Bronchial epithelial cell (primary cell): ENCODE results near the gene CCR6. TPM values are rescaled to one million over a fixed set of nuclear protein-coding genes. Genes with fewer than 3 reads are reported as not detected.
A peak's percentile ranks its signal among the peaks of the same experiment; 100 is the strongest.

ENCODE experiments used
- DNase-seq: peaks from one replicate; pipeline ENCODE4 v3.0.0-alpha.2; 2010; ENCODE audit warnings: low read depth
- FAIRE-seq: peaks from 2 replicates; lab custom pipeline; 2011; peaks lifted over from hg19 to GRCh38; lab: Jason Lieb, UNC
- H3K27me3 ChIP-seq: 2 replicates; pipeline ENCODE4 v1.5.1; 2011; ENCODE audit warnings: low read length; ENCODE audit not compliant: control insufficient read depth, insufficient read depth
- H3K36me3 ChIP-seq: 2 replicates; pipeline ENCODE4 v1.5.1; 2011; ENCODE audit warnings: low read length; ENCODE audit not compliant: control insufficient read depth, insufficient read depth
- H3K4me3 ChIP-seq: 2 replicates; pipeline ENCODE4 v1.5.1; 2011; ENCODE audit warnings: mild to moderate bottlenecking, low read depth, low read length, control low read depth
- total RNA-seq: library from RNA; depleted of rRNA; stranded (reverse); fragments of >200 nt; gene quantifications from 2 replicates; pipeline ENCODE4 v1.2.1, GENCODE V29; 2014
- TF ChIP-seq, protein P1 (sequence below): IDR thresholded peaks from 2 replicates; pipeline ENCODE4 v1.5.1; 2011; ENCODE audit warnings: mild to moderate bottlenecking, moderate library complexity, low read length, control low read depth, inconsistent platforms; ENCODE audit not compliant: insufficient read depth, severe bottlenecking

The CCR6 gene
- total RNA-seq, 1 donor from 2014 or later, result not detected

DNA sequence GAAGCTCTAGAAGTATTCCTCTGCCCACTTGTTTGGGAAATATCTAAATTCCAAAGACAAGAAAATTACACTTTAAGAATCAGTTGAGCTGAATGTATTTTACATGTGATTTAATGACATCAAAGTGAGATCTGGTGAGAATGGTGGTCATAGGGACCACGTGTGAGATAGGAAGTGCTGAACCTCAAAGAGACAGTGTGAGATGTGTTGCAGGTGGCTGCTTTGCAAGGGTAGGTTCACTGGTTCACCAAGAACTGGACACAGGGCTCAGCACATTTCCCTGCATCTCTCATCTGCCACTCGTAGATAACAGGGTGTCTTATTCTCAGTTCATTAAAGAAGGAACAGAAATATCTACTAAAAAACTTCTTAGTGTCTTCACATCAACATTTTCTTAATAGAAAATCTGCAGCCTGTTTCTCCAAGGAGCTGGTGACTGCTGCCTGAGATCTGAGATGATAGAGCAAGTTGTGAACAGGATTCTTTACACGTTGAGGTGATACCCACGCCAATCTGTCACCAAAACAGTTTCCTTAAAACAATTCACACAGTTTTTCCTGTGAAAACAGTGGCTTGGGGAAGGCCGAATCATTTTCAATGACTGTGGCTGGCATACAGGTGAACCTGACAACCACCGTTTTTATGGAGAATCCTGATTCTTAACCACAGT is 7.2 kb downstream of the CCR6 start:
- no peaks in the 10 kb centered on the region for H3K27me3 ChIP-seq
- TF ChIP-seq, protein P1, sequence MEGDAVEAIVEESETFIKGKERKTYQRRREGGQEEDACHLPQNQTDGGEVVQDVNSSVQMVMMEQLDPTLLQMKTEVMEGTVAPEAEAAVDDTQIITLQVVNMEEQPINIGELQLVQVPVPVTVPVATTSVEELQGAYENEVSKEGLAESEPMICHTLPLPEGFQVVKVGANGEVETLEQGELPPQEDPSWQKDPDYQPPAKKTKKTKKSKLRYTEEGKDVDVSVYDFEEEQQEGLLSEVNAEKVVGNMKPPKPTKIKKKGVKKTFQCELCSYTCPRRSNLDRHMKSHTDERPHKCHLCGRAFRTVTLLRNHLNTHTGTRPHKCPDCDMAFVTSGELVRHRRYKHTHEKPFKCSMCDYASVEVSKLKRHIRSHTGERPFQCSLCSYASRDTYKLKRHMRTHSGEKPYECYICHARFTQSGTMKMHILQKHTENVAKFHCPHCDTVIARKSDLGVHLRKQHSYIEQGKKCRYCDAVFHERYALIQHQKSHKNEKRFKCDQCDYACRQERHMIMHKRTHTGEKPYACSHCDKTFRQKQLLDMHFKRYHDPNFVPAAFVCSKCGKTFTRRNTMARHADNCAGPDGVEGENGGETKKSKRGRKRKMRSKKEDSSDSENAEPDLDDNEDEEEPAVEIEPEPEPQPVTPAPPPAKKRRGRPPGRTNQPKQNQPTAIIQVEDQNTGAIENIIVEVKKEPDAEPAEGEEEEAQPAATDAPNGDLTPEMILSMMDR, result no peak
- DNase-seq (no peak), FAIRE-seq (no peak)
- H3K36me3 ChIP-seq, result no peaks in the 10 kb centered on the region
- H3K4me3 ChIP-seq, result no peak overlapping the region

DNA sequence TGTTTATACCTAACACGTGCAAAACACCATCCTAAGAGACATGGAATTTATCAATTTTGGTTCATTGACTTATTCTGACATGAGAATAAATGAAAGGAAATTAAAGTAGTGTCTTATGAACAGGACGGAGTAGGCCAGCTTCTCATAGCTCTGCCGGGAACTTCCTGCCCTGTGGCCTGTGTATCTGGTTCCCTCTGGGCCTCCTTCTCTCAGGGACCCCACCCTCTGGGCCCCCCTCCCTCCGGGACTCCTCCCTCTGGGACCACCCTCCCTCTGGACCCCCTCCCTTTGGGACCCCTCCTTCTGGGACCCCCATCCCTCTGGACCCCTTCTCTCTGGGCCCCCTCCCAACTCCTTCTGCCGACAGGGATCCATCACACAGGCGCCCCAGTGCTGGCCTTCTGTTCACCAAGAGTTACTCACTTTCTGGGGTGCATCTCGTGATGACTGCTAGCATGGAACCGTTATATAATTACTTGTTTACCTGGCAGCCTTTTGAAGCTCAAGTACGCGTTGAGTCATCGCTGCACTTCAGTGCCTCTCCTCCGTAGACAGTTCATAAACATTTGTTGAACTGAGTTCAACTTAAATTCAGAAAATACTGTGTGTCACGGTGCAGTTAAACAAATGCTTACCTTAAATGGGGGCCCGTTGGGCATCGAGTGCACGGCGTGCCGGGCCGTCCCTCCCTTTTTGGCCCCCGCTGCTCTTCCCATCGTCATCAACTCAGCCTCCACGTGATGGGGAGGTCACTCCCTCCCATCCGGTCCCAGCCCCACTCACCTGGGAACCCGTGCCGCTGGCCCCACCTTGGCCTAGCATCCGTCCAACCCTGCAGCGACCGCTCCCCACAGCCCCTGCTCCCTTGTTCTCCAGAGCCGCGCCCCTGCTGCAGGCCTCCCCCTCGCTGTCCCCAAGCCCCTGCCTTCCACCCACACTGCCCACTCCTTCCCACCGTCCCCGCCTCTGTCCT is 8.1 kb downstream of the CCR6 start:
- FAIRE-seq (no peak), DNase-seq (peak; percentile 37)
- no peaks in the 10 kb centered on the region for H3K27me3 ChIP-seq
- TF ChIP-seq, protein P1, result no peak
- H3K36me3 ChIP-seq, result no peaks in the 10 kb centered on the region
- no peak overlapping the region for H3K4me3 ChIP-seq

DNA sequence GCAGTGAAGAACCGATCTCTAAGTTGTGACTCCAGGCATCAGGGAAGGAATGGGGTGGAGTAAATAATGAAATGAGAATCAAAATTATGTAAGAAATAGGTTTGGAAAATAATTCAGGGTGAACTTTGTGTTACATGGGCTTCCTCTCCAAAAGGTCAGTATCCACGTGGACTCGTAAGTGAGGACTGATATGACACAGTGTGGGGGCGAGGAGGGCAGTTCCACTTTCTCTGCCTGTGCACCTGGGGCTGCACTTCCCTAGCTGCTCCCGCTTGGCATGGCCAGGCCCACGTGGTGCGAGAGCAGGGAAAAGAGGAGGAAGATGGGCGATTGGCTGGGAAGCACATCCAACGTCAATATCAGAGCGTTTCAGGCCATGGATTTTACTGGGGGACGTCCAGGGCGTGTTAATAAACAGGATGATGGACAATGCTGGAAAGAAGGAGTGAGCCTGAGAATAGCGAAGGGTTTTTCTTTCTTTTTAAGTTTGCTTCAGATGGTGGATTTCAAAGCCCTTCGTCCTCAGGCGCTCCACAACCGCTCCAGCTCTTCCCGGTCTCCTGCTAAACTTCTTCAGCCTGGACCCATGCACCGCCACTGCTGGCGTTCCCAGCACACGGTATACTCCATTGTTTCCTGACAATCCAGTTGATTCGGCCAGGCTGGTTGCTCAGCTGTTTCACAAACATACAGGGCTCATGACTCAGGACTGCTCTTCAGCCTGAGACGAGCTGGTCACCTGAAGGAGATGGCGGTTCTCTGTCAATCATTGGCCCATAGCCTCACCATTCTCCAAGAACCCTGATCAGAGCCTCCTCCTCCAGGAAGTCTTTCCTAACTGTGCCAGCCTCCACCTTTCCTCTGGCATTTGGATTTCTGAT is 11.8 kb downstream of the CCR6 start:
- TF ChIP-seq, protein P1, result no peak
- no peak for FAIRE-seq
- H3K36me3 ChIP-seq, result no peaks in the 10 kb centered on the region
- no peaks in the 10 kb centered on the region for H3K27me3 ChIP-seq
- H3K4me3 ChIP-seq, result no peak overlapping the region
- DNase-seq, result no peak

DNA sequence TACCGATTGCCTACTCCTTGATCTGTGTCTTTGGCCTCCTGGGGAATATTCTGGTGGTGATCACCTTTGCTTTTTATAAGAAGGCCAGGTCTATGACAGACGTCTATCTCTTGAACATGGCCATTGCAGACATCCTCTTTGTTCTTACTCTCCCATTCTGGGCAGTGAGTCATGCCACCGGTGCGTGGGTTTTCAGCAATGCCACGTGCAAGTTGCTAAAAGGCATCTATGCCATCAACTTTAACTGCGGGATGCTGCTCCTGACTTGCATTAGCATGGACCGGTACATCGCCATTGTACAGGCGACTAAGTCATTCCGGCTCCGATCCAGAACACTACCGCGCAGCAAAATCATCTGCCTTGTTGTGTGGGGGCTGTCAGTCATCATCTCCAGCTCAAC is 13.5 kb downstream of the CCR6 start:
- Histone ChIP-seq H3K36me3 (no peaks in the 10 kb centered on the region), H3K27me3 (no peaks in the 10 kb centered on the region), H3K4me3 (no peak overlapping the region)
- TF ChIP-seq, protein P1, result no peak
- DNase-seq (no peak), FAIRE-seq (no peak)

DNA sequence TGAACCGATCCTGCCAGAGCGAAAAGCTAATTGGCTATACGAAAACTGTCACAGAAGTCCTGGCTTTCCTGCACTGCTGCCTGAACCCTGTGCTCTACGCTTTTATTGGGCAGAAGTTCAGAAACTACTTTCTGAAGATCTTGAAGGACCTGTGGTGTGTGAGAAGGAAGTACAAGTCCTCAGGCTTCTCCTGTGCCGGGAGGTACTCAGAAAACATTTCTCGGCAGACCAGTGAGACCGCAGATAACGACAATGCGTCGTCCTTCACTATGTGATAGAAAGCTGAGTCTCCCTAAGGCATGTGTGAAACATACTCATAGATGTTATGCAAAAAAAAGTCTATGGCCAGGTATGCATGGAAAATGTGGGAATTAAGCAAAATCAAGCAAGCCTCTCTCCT is 14.2 kb downstream of the CCR6 start:
- Histone ChIP-seq H3K36me3 (no peaks in the 10 kb centered on the region), H3K27me3 (no peaks in the 10 kb centered on the region), H3K4me3 (no peak overlapping the region)
- no peak for FAIRE-seq
- TF ChIP-seq, protein P1, result no peak
- no peak for DNase-seq
